HEK293T (cell line): ENCODE measurements around the gene ARID1B.

Experiments
- CTCF ChIA-PET: fragments of 350-600 bp; formaldehyde crosslinking; extraction: SDS; loops from one replicate; lab custom pipeline; 2021; ENCODE audit warnings: antibody characterized with exemption, inconsistent platforms; lab: Yijun Ruan, JAX
- POLR2A ChIA-PET: fragments of 350-600 bp; formaldehyde crosslinking; extraction: SDS; loops from one replicate; lab custom pipeline; 2020; ENCODE audit warnings: antibody characterized with exemption, inconsistent platforms; lab: Yijun Ruan, JAX
- DNase-seq: peaks from one replicate; pipeline ENCODE4 v3.0.0; 2012; ENCODE audit warnings: mixed read lengths; ENCODE audit errors: extremely low spot score
- ARNT ChIP-seq: fragments of 450-650 bp; IDR thresholded peaks from 2 replicates; pipeline ENCODE4 v1.6.1; 2017; ENCODE audit warnings: mild to moderate bottlenecking
- BHLHE40 ChIP-seq: fragments of 450-650 bp; IDR thresholded peaks from 2 replicates; pipeline ENCODE4 v1.6.1; 2016; ENCODE audit warnings: mild to moderate bottlenecking, moderate library complexity, borderline replicate concordance
- CTBP1 ChIP-seq: fragments of 450-650 bp; IDR thresholded peaks from 2 replicates; pipeline ENCODE4 v1.6.1; 2016; ENCODE audit warnings: borderline replicate concordance
- ELF4 ChIP-seq: fragments of 450-650 bp; IDR thresholded peaks from 2 replicates; pipeline ENCODE4 v1.6.1; 2017; ENCODE audit warnings: antibody characterized with exemption
- FOXA1 ChIP-seq: fragments of 450-650 bp; IDR thresholded peaks from 2 replicates; pipeline ENCODE4 v1.6.1; 2016; ENCODE audit warnings: mild to moderate bottlenecking
- FOXK2 ChIP-seq: fragments of 450-650 bp; IDR thresholded peaks from 2 replicates; pipeline ENCODE4 v1.6.1; 2016; ENCODE audit warnings: mild to moderate bottlenecking
- FOXM1 ChIP-seq: fragments of 450-650 bp; IDR thresholded peaks from 2 replicates; pipeline ENCODE4 v1.6.1; 2017; ENCODE audit warnings: mild to moderate bottlenecking, borderline replicate concordance
- HDGF ChIP-seq: fragments of 450-650 bp; IDR thresholded peaks from 2 replicates; pipeline ENCODE4 v1.6.1; 2017; ENCODE audit warnings: antibody characterized with exemption, borderline replicate concordance
- L3MBTL2 ChIP-seq: fragments of 450-650 bp; conservative IDR thresholded peaks from 2 replicates; pipeline ENCODE4 v1.6.1; 2016; ENCODE audit warnings: mild to moderate bottlenecking
- LEF1 ChIP-seq: fragments of 450-650 bp; IDR thresholded peaks from 2 replicates; pipeline ENCODE4 v1.6.1; 2017; ENCODE audit warnings: mild to moderate bottlenecking, borderline replicate concordance
- NFRKB ChIP-seq: fragments of 450-650 bp; IDR thresholded peaks from 2 replicates; pipeline ENCODE4 v1.6.1; 2016; ENCODE audit warnings: mild to moderate bottlenecking, moderate library complexity
- PKNOX1 ChIP-seq: fragments of 450-650 bp; IDR thresholded peaks from 2 replicates; pipeline ENCODE4 v1.6.1; 2016
- SP1 ChIP-seq: fragments of 450-650 bp; IDR thresholded peaks from 2 replicates; pipeline ENCODE4 v1.6.1; 2017
- SUZ12 ChIP-seq: fragments of 450-650 bp; IDR thresholded peaks from 2 replicates; pipeline ENCODE4 v1.6.1; 2016; ENCODE audit warnings: mild to moderate bottlenecking
- TARDBP ChIP-seq: fragments of 450-650 bp; IDR thresholded peaks from 2 replicates; pipeline ENCODE4 v1.6.1; 2016
- ZNF384 ChIP-seq: fragments of 450-650 bp; IDR thresholded peaks from 2 replicates; pipeline ENCODE4 v1.6.1; 2016

ARID1B gene

GRCh38 chr6:157056275-157056674 is 279.1 kb downstream of the ARID1B start:
- POLR2A ChIA-PET = no interaction called here
- CTCF ChIA-PET = no interaction called here
- TF ChIP-seq ZNF384 = no peak
- TF ChIP-seq LEF1 = no peak
- peak; percentile 91 for TF ChIP-seq PKNOX1
- no peak for TF ChIP-seq NFRKB
- no peak for TF ChIP-seq FOXA1
- peak; percentile 50; the same call in 1 of the 2 replicates for TF ChIP-seq CTBP1
- TF ChIP-seq L3MBTL2 = no peak
- no peak for TF ChIP-seq FOXK2
- TF ChIP-seq TARDBP = no peak
- no peak for TF ChIP-seq FOXM1
- 0 out of 2 replicates have a peak, but pooled peaks have one; percentile 13 for TF ChIP-seq ARNT
- TF ChIP-seq ELF4 = no peak
- TF ChIP-seq BHLHE40 = no peak
- TF ChIP-seq HDGF = no peak
- DNase-seq = no peak

GRCh38 chr6:157058574-157058973 is 281.4 kb downstream of the ARID1B start:
- DNase-seq = no peak
- CTCF ChIA-PET = interaction anchor here (1.3 kb wide), 1 partner anchor 12 kb away, joined by 4 read pairs; no protein-coding TSS in a partner anchor
- TF ChIP-seq HDGF (no peak), FOXM1 (no peak), SUZ12 (no peak), ELF4 (no peak), PKNOX1 (no peak), LEF1 (no peak), TARDBP (no peak), ARNT (no peak), CTBP1 (no peak), FOXA1 (no peak), L3MBTL2 (no peak), SP1 (no peak), NFRKB (no peak), BHLHE40 (no peak)
- POLR2A ChIA-PET = no interaction called here

GRCh38 chr6:157059781-157060180 is 282.6 kb downstream of the ARID1B start:
- POLR2A ChIA-PET = no interaction called here
- no peak for DNase-seq
- CTCF ChIA-PET = interaction anchor here (0.6 to 1.3 kb wide), 3 partner anchors 14 to 128 kb away, joined by 3 to 5 read pairs (median 4); no protein-coding TSS in a partner anchor
- no peak for TF ChIP-seq PKNOX1

- no peak for DNase-seq
- no peak for TF ChIP-seq FOXA1
- TF ChIP-seq ARNT = no peak
- TF ChIP-seq ZNF384 = peak; percentile 66
- TF ChIP-seq PKNOX1 = no peak
- CTCF ChIA-PET = interaction anchor here (0.6 to 2.0 kb wide), 2 partner anchors 14 to 129 kb away, joined by 5 to 9 read pairs; no protein-coding TSS in a partner anchor
- POLR2A ChIA-PET = no interaction called here
Observed at GRCh38 chr6:157060440-157060952, 283.3 kb downstream of the ARID1B start.

GRCh38 chr6:157061770-157062594 is 284.8 kb downstream of the ARID1B start:
- ChIA-PET CTCF (interaction anchor here (0.6 to 2.0 kb wide), 2 partner anchors 16 to 164 kb away, joined by 3 to 9 read pairs; no protein-coding TSS in a partner anchor), POLR2A (no interaction called here)
- DNase-seq = no peak
- TF ChIP-seq ZNF384 (no peak), SP1 (no peak), LEF1 (no peak), HDGF (no peak)

GRCh38 chr6:157063176-157063905 is 286.2 kb downstream of the ARID1B start:
- TF ChIP-seq NFRKB = no peak
- TF ChIP-seq LEF1 = no peak
- ChIA-PET POLR2A (no interaction called here), CTCF (no interaction called here)
- DNase-seq = no peak
